Fibroblast of the aortic adventitia (primary cell): ENCODE results near the gene BEND7. TPM values are rescaled to one million over a fixed set of nuclear protein-coding genes. Genes with fewer than 3 reads are reported as not detected.

ENCODE experiments used
- DNase-seq: peaks from one replicate; pipeline ENCODE4 v3.0.0-alpha.2; 2010; ENCODE audit warnings: low read depth
- H3K4me3 ChIP-seq: 2 replicates; pipeline ENCODE4 v1.5.1; 2011; ENCODE audit warnings: low read depth, mild to moderate bottlenecking, control low read depth, low read length, moderate library complexity
- total RNA-seq: library from RNA; depleted of rRNA; stranded (reverse); fragments of >200 nt; gene quantifications from 2 replicates; pipeline ENCODE4 v1.2.3, GENCODE V29; 2012; ENCODE audit warnings: low replicate concordance
- TF ChIP-seq, protein P1 (sequence below): IDR thresholded peaks from 2 replicates; pipeline ENCODE4 v1.5.1; 2011; ENCODE audit warnings: mild to moderate bottlenecking, low read length, control low read depth, inconsistent platforms; ENCODE audit not compliant: insufficient read depth

BEND7 gene
- total RNA-seq, 1 donor: 2.6 TPM

DNA sequence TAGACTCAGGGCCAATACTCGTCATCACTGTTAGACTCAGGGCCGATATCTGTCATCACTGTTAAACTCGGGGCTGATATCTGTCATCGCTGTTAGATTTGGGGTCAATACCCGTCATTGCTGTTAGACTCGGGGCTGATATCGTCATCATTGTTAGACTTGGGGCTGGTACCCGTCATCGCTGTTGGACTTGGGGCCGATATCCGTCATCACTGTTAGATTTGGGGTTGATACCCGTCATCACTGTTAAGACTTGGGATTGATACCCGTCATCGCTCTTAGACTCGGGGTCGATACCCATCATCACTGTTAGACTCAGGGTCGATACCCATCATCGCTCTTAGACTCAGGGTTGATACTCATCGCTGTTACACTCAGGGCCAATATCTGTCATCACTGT lies 56.5 kb downstream of the BEND7 start:
- no peak for DNase-seq
- TF ChIP-seq, protein P1, sequence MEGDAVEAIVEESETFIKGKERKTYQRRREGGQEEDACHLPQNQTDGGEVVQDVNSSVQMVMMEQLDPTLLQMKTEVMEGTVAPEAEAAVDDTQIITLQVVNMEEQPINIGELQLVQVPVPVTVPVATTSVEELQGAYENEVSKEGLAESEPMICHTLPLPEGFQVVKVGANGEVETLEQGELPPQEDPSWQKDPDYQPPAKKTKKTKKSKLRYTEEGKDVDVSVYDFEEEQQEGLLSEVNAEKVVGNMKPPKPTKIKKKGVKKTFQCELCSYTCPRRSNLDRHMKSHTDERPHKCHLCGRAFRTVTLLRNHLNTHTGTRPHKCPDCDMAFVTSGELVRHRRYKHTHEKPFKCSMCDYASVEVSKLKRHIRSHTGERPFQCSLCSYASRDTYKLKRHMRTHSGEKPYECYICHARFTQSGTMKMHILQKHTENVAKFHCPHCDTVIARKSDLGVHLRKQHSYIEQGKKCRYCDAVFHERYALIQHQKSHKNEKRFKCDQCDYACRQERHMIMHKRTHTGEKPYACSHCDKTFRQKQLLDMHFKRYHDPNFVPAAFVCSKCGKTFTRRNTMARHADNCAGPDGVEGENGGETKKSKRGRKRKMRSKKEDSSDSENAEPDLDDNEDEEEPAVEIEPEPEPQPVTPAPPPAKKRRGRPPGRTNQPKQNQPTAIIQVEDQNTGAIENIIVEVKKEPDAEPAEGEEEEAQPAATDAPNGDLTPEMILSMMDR: no peak
- H3K4me3 ChIP-seq: no peak overlapping the region

DNA sequence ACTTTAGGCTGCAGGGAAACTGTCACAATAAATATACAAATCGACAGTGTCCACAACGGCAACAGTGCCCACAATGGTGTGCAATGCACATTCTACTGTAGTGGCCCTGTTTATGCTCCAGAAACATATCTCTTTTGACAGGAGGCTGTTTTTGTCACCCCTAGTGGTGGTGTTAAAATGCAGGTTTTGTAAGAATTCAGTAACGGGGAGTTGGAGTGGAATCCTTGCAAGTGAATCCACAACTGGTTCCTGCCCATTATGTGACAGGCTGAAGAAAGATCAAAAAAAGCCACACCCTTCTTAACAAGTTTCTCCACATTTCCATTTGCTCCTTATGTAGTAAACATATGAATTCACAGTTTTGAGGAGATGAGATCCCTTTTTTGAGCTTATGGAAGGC lies 58.5 kb downstream of the BEND7 start:
- no peak for DNase-seq
- H3K4me3 ChIP-seq: no peak overlapping the region
- TF ChIP-seq, protein P1: no peak

DNA sequence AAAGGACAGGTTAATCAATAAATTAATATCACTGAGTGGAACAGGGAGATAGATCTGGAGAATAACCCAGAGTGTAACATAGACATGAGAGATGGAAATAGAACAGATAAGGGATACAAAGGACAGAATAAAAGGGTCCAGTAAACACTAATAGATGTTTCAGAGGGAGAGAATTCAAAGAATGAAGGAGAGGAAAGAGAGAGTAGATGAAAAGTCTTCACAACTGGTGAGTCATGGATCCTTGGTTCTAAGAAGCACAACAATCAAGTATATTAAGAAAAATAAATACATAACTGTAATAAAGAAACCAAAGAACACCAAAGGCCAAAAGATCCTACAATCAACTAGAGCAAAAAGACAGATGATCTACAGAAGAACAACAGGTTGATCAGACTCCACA lies 66.3 kb downstream of the BEND7 start:
- no peak overlapping the region for H3K4me3 ChIP-seq
- TF ChIP-seq, protein P1: no peak
- no peak for DNase-seq

DNA sequence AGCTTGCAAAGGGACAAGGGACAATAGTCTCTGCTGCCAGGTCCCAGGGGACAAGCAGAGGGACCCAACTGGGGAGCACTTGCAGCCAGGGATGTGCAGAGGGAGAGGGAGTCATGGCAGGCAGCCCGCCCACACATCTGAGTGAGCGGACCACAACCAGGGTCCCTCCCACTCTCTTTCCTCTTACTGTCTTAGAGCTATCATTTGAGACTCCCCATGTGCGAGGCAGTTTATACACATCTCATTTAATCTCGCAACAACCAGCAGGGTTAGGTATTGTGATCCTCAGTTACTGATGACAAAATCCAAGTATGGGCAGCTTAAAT lies 70.2 kb downstream of the BEND7 start:
- TF ChIP-seq, protein P1: no peak
- no peak for DNase-seq
- H3K4me3 ChIP-seq: no peak overlapping the region

DNA sequence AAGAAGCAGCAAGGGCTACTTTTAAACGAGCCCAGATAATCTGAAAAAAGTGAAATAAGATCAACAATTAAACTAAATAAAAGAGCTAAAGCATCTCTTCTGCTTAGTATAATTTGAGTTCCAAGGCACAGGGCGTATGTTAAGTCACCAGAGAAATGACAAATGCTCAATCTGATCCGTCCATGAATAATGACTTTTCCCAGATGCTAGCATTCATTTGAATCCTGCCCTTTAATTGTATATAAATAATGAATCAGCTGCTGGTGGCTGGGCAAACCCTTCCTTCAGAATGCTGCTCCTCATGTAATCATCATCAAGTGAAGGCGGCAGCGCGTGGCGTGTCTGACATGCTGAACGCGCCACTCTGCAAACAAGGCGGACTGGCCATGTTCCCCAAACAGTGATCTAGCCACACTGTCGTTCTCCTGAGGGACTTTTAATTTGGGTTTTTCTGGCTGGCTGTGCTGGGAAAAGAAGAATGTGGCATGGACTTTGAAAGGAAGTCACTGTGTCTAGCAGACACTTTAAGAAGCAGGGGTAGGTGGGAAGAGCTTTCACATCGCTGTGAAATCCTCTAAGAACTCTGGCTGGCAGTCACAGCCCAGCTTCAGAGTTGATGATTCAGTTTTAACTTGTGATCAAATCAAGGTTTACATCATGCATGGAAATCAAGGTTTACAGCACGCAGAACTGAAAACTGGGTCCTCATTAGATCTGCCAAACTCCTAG lies 70.7 kb downstream of the BEND7 start:
- TF ChIP-seq, protein P1: no peak
- DNase-seq: no peak
- H3K4me3 ChIP-seq: no peak overlapping the region

DNA sequence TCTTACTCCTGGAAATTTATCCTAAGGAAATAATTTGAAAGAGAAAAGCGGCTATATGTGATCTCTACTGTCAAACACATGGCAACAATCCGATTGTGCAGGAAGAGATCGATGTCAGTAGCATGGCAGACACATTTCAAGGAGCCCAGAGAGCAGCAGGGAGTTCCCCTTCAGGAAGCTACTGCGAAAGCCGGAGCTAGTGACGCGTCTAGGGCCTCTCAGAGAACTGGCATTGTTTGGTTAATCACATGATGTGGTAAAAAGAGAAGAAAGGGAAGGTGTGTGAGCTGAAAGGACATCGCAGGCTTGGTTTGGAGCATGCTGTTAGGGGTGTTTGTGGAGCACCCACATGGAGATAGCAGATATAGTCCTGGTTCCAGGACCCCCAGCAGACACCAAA lies 74.9 kb downstream of the BEND7 start:
- TF ChIP-seq, protein P1: no peak
- no peak overlapping the region for H3K4me3 ChIP-seq

DNA sequence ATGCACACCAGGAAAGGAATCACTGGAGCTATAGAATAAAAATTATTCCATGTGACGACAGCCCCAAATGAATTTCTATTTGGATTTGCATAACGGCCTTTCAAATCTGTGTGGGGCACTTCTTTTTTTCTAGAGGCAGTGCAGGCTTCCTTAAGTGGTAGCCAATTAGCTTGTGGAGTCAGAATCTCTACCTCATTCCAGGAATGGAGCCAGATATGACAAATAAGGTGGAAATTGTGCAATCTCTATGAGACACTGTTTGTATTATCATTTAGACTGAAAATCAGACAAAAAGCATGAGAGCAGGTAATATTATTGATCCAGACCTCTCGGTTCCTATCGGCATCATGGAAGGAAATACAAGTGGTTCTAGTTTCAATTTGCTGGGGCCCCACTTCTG lies 78.7 kb downstream of the BEND7 start:
- DNase-seq: peak; percentile 51
- TF ChIP-seq, protein P1: no peak
- H3K4me3 ChIP-seq: no peak overlapping the region

More for the DNA sequence above, 74.9 kb downstream of the BEND7 start:
- DNase-seq: no peak
